ENCODE data around the gene TAB3. TPM values are rescaled to one million over a fixed set of nuclear protein-coding genes. Genes with fewer than 3 reads are reported as not detected.

The TAB3 gene
- total RNA-seq, 3 donors from 2014 or later (not counting 1 experiment from before 2014, with no cell fraction given), result 20.4 to 26.1 (median 21.3) TPM

DNA sequence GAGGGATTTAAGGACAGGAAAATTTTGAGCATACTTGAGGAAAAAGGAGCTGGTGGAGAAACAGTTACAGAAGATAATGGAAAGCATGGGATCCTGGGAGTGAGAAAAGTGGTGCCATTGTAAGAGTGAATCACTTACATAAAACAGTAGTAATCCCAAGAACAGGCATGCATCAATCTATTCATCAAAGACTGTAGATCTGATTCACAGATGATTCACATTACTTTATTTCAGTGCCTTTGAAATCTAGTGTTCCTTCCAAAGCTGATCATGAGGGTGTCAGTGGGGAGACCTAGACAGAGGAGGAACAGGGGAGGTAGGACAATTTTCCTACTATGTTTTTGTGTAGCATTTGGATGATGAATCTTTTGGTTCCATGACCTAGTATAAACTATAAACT, 102.7 kb downstream of the TAB3 start:
- H3K27ac ChIP-seq (ENCODE audit: low read length), result no peak overlapping the region

DNA sequence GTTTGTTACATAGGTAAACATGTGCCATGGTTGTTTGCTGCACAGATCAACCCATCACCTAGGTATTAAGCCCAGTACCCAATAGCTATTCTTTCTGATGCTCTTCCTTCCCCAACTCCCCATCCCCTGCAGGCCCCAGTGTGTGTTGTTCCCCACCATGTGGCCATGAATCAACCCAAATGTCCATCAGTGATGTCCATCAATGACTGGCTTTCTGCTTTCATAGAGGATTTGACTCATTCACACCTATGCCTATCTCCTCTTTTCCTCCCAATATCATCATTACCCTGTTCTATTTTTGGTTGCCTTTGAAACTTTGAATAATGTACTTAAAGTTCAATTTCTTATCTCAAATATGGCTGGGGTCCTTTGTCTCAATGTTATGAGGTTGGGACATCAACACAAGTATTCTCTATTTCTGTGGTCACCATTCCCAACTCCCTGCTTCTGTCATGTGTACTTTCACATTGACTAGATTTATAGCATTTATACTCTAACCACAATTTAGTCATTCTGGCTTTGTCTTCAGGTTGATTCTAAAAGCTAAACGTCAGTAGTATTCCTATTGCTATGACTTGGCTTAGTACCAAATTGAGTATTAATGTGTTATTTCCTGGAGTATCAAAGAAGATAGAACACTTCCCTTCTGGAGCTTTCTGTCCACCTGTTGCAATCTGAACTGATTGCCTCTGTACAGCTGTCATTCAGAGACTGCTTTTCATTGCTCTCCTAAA, 107.2 kb downstream of the TAB3 start:
- H3K27ac ChIP-seq (ENCODE audit: low read length), result no peak overlapping the region

More for the DNA sequence above, 102.7 kb downstream of the TAB3 start:
- Mint-ChIP-seq H3K9me3 (peaks cover 0 to 19% of the 10 kb centered on the region in 2 donors), H3K27me3 (ENCODE audit: low read depth in 2 of 2) (no peaks in the 10 kb centered on the region), H3K36me3 (no peaks in the 10 kb centered on the region), H3K27ac (no peak overlapping the region), H3K4me1 (no peaks in the 10 kb centered on the region), H3K4me3 (no peak overlapping the region)
- DNase-seq, result no peak
- no peak for ATAC-seq
- Histone ChIP-seq H3K4me3 (ENCODE audit: low read length) (no peak overlapping the region), H3K4me1 (ENCODE audit: control insufficient read depth, insufficient read depth, low read length) (no peaks in the 10 kb centered on the region), H3K27me3 (ENCODE audit: control insufficient read depth, insufficient read depth, low read length) (no peaks in the 10 kb centered on the region), H3K9me3 (ENCODE audit: control insufficient read depth, insufficient read depth, low read length) (no peaks in the 10 kb centered on the region), H3K36me3 (ENCODE audit: control insufficient read depth, insufficient read depth, low read length) (no peaks in the 10 kb centered on the region)
- intact Hi-C loops (cut with micrococcal nuclease), result no loop called here
- TF ChIP-seq, protein P1, sequence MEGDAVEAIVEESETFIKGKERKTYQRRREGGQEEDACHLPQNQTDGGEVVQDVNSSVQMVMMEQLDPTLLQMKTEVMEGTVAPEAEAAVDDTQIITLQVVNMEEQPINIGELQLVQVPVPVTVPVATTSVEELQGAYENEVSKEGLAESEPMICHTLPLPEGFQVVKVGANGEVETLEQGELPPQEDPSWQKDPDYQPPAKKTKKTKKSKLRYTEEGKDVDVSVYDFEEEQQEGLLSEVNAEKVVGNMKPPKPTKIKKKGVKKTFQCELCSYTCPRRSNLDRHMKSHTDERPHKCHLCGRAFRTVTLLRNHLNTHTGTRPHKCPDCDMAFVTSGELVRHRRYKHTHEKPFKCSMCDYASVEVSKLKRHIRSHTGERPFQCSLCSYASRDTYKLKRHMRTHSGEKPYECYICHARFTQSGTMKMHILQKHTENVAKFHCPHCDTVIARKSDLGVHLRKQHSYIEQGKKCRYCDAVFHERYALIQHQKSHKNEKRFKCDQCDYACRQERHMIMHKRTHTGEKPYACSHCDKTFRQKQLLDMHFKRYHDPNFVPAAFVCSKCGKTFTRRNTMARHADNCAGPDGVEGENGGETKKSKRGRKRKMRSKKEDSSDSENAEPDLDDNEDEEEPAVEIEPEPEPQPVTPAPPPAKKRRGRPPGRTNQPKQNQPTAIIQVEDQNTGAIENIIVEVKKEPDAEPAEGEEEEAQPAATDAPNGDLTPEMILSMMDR (IDR thresholded peaks at IDR 0.05), result no peak

GRCh38 chrX:30779453-30780030, 109.5 kb downstream of the TAB3 start:
- Mint-ChIP-seq H3K27me3 (ENCODE audit: low read depth in 2 of 2) (no peaks in the 10 kb centered on the region), H3K36me3 (no peaks in the 10 kb centered on the region), H3K4me1 (no peaks in the 10 kb centered on the region), H3K27ac (no peak overlapping the region), H3K4me3 (no peak overlapping the region), H3K9me3 (no peaks in the 10 kb centered on the region)
- no peaks in the 10 kb centered on the region for H3K4me1 ChIP-seq (ENCODE audit: control insufficient read depth, insufficient read depth, low read length)
- DNase-seq (no peak), ATAC-seq (no peak)
- H3K27me3 ChIP-seq (ENCODE audit: control insufficient read depth, insufficient read depth, low read length), result no peaks in the 10 kb centered on the region
- no peaks in the 10 kb centered on the region for H3K9me3 ChIP-seq (ENCODE audit: control insufficient read depth, insufficient read depth, low read length)
- TF ChIP-seq, protein P1 (IDR thresholded peaks at IDR 0.05), result no peak
- intact Hi-C loops (cut with micrococcal nuclease), result no loop called here
- H3K27ac ChIP-seq (ENCODE audit: low read length), result no peak overlapping the region
- no peak overlapping the region for H3K4me3 ChIP-seq (ENCODE audit: low read length)
- H3K36me3 ChIP-seq (ENCODE audit: control insufficient read depth, insufficient read depth, low read length), result no peaks in the 10 kb centered on the region
- WGBS (ENCODE audit: insufficient coverage), result 96% methylated on average over 15 of the region's 19 CpGs

More for the DNA sequence above, 107.2 kb downstream of the TAB3 start:
- Mint-ChIP-seq H3K36me3 (no peaks in the 10 kb centered on the region), H3K4me1 (no peaks in the 10 kb centered on the region), H3K27ac (no peak overlapping the region), H3K9me3 (no peaks in the 10 kb centered on the region), H3K27me3 (ENCODE audit: low read depth in 2 of 2) (no peaks in the 10 kb centered on the region), H3K4me3 (no peak overlapping the region)
- WGBS (ENCODE audit: insufficient coverage), result no CpG with 5 or more reads among the region's 1 CpG
- H3K36me3 ChIP-seq (ENCODE audit: control insufficient read depth, insufficient read depth, low read length), result no peaks in the 10 kb centered on the region
- no peaks in the 10 kb centered on the region for H3K9me3 ChIP-seq (ENCODE audit: control insufficient read depth, insufficient read depth, low read length)
- TF ChIP-seq, protein P1 (IDR thresholded peaks at IDR 0.05), result no peak
- H3K27me3 ChIP-seq (ENCODE audit: control insufficient read depth, insufficient read depth, low read length), result no peaks in the 10 kb centered on the region
- DNase-seq (no peak), ATAC-seq (no peak)
- H3K4me3 ChIP-seq (ENCODE audit: low read length), result no peak overlapping the region
- intact Hi-C loops (cut with micrococcal nuclease), result no loop called here
- no peaks in the 10 kb centered on the region for H3K4me1 ChIP-seq (ENCODE audit: control insufficient read depth, insufficient read depth, low read length)

DNA sequence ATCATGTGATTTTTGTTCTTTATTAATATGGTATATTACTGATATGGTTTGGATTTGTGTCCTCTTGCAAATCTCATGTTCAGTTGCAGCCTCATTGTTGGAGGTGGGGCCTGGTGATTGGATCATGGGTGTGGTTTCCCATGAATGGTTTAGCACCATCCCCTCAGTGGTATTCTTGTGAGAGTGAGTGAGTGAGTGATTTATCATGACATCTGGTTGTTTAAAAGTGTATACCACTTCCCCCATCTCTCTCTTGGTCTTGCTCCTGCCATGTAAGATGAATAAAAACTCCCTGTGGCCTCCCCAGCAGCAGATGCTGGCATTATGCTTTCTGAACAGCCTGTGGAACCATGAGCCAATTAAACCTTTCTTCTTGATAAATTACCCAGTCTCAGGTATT, 111.5 kb downstream of the TAB3 start:
- H3K27ac ChIP-seq (ENCODE audit: low read length), result no peak overlapping the region
- Mint-ChIP-seq H3K9me3 (no peaks in the 10 kb centered on the region), H3K36me3 (no peaks in the 10 kb centered on the region), H3K27ac (no peak overlapping the region), H3K4me1 (no peaks in the 10 kb centered on the region), H3K27me3 (ENCODE audit: low read depth in 2 of 2) (no peaks in the 10 kb centered on the region), H3K4me3 (no peak overlapping the region)
- no peak for ATAC-seq
- no peak overlapping the region for H3K4me3 ChIP-seq (ENCODE audit: low read length)
- intact Hi-C loops (cut with micrococcal nuclease), result no loop called here
- H3K36me3 ChIP-seq (ENCODE audit: control insufficient read depth, insufficient read depth, low read length), result no peaks in the 10 kb centered on the region
- DNase-seq, result no peak
- no peaks in the 10 kb centered on the region for H3K4me1 ChIP-seq (ENCODE audit: control insufficient read depth, insufficient read depth, low read length)
- no peaks in the 10 kb centered on the region for H3K27me3 ChIP-seq (ENCODE audit: control insufficient read depth, insufficient read depth, low read length)
- no peaks in the 10 kb centered on the region for H3K9me3 ChIP-seq (ENCODE audit: control insufficient read depth, insufficient read depth, low read length)
- TF ChIP-seq, protein P1 (IDR thresholded peaks at IDR 0.05), result no peak
